Hepatocyte (in vitro differentiated cells): ENCODE data around the gene TIPARP.

Source experiments
- CTCF ChIP-seq: fragments of 200-600 bp; sonication (generic); IDR thresholded peaks from 2 replicates; pipeline ENCODE4 v1.5.1; 2016; ENCODE audit warnings: antibody characterized with exemption, mild to moderate bottlenecking; ENCODE audit not compliant: poor library complexity
- EZH2 ChIP-seq: fragments of 200-600 bp; sonication (generic); IDR thresholded peaks from 2 replicates; pipeline ENCODE4 v1.6.1; 2016; ENCODE audit warnings: antibody characterized with exemption, mild to moderate bottlenecking, borderline replicate concordance
- EZH2phosphoT487 ChIP-seq: fragments of 200-600 bp; sonication (generic); IDR thresholded peaks from one replicate; pipeline ENCODE4 v1.6.1; 2018; ENCODE audit warnings: antibody characterized with exemption, mild to moderate bottlenecking, low read depth, moderate library complexity; ENCODE audit not compliant: unreplicated experiment, severe bottlenecking

DNA sequence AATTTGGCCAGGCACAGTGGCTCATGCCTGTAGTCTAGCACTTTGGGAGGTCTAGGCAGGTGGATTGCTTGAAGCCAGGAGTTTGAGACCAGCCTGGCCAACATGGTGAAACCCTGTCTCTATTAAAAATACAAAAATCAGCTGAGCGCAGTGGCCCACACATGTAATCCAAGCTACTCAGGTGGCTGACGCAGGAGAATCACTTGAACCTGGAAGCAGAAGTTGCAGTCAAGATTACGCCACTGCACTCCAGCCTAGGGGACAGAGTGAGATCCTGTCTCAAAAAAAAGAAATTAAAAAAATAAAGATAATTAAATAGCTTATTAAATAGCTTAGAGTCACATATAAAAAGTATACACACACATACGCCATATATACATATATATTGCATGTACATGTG lies 3.7 kb upstream of the TIPARP start:
- TF ChIP-seq EZH2 (no peak), CTCF (no peak), EZH2phosphoT487 (no peak)
